K562 (cell line): Measurements from ENCODE around the gene ITSN1. TPM values are rescaled to one million over a fixed set of nuclear protein-coding genes. Genes with fewer than 3 reads are reported as not detected.
A peak's percentile ranks its signal among the peaks of the same experiment; 100 is the strongest.

Experiments used
- ARHGAP35 ChIP-seq: fragments of 450-650 bp; IDR thresholded peaks from 2 replicates; pipeline ENCODE4 v1.6.1; 2018; ENCODE audit not compliant: partially characterized antibody
- ATF1 ChIP-seq, 2 experiments: fragments of 450-650 bp in 1 of 2; IDR thresholded peaks; 2 replicates each; pipeline ENCODE4 v1.6.1; 2016; ENCODE audit warnings: missing compliant biosample characterization in 1 of 2, missing genetic modification characterization in 1 of 2
- C11orf30 ChIP-seq: fragments of 450-650 bp; IDR thresholded peaks from 2 replicates; pipeline ENCODE4 v1.6.1; 2016; ENCODE audit warnings: low read depth, mild to moderate bottlenecking
- CCAR2 ChIP-seq: fragments of 200-400 bp; formaldehyde crosslinking; IDR thresholded peaks from 2 replicates; pipeline ENCODE4 v1.6.1; 2017; ENCODE audit warnings: mild to moderate bottlenecking, low read depth, low read length
- HDAC6 ChIP-seq: IDR thresholded peaks from 2 replicates; pipeline ENCODE4 v1.6.1; 2012; ENCODE audit warnings: low read depth, mild to moderate bottlenecking, control low read depth, inconsistent platforms, low read length, moderate library complexity
- HIVEP1 ChIP-seq: fragments of 250-450 bp; sonication (Bioruptor Pico); IDR thresholded peaks from 2 replicates; pipeline ENCODE4 v1.4.0; 2020; ENCODE audit warnings: mild to moderate bottlenecking
- HOXB6 ChIP-seq: fragments of 250-450 bp; sonication (Bioruptor Pico); IDR thresholded peaks from 2 replicates; pipeline ENCODE4 v1.5.1; 2022; ENCODE audit warnings: mild to moderate bottlenecking, borderline replicate concordance
- JUN ChIP-seq, 2 experiments: sonication (generic) in 1 of 2; formaldehyde crosslinking in 1 of 2; IDR thresholded peaks; 2 replicates each; pipeline versions ENCODE4 v1.6.1 to v1.8.0; 2012 to 2022; ENCODE audit warnings: borderline replicate concordance in 2 of 2, mild to moderate bottlenecking in 2 of 2, improper control_type of control experiment in 1 of 2, low read depth in 1 of 2, low read length in 1 of 2, missing genetic modification reagents in 1 of 2
- KAT2B ChIP-seq: IDR thresholded peaks from one replicate; pipeline ENCODE4 v1.6.1; 2012; ENCODE audit warnings: low read depth, mild to moderate bottlenecking, control low read depth, inconsistent platforms, low read length, moderate library complexity
- MBD2 ChIP-seq: sonication (generic); IDR thresholded peaks from 2 replicates; pipeline ENCODE4 v1.6.1; 2016; ENCODE audit warnings: low read depth, borderline replicate concordance
- PHF20 ChIP-seq: fragments of 450-650 bp; IDR thresholded peaks from 2 replicates; pipeline ENCODE4 v1.6.1; 2018; ENCODE audit not compliant: partially characterized antibody
- RBM14 ChIP-seq: fragments of 200-400 bp; formaldehyde crosslinking; IDR thresholded peaks from 2 replicates; pipeline ENCODE4 v1.6.1; 2018; ENCODE audit warnings: low read depth, mild to moderate bottlenecking, low read length, moderate library complexity, borderline replicate concordance; ENCODE audit not compliant: insufficient read depth
- SMAD1 ChIP-seq: fragments of 150-350 bp; IDR thresholded peaks from 2 replicates; pipeline ENCODE4 v1.6.1; 2014; ENCODE audit warnings: low read length, low read depth; ENCODE audit not compliant: partially characterized antibody
- TAF1 ChIP-seq: IDR thresholded peaks from 2 replicates; pipeline ENCODE4 v1.6.1; 2011; ENCODE audit warnings: mild to moderate bottlenecking, low read length, moderate library complexity; ENCODE audit not compliant: insufficient read depth, control insufficient read depth, severe bottlenecking; ENCODE audit errors: extremely low read depth
- TARDBP ChIP-seq: fragments of 450-650 bp; IDR thresholded peaks from 2 replicates; pipeline ENCODE4 v1.6.1; 2016
- ZBTB7A ChIP-seq: IDR thresholded peaks from 2 replicates; pipeline ENCODE4 v1.6.1; 2011; ENCODE audit warnings: low read depth, mild to moderate bottlenecking, low read length, moderate library complexity, borderline replicate concordance; ENCODE audit not compliant: control insufficient read depth
- ZEB2 ChIP-seq: fragments of 450-650 bp; IDR thresholded peaks from 2 replicates; pipeline ENCODE4 v1.6.1; 2016
- ZNF175 ChIP-seq: fragments of 200-800 bp; sonication (Bioruptor generic); IDR thresholded peaks from 2 replicates; pipeline ENCODE4 v1.6.1; 2016; ENCODE audit warnings: low read depth, mild to moderate bottlenecking, missing genetic modification characterization, missing compliant biosample characterization
- polyA plus RNA-seq, 8 experiments: library from polyadenylated mRNA; depleted of rRNA in 4 of 8; stranded (reverse) in 5 of 8; unstranded in 3 of 8; fragments of >200 nt; fragmentation: Nextera tagmentation in 2 of 8; fragmentation: Illumina TruSeq in 1 of 8; extraction: Ambion mirVana in 2 of 8; extraction: Trizol in 1 of 8; gene quantifications; 2 replicates each; pipeline versions ENCODE4 v1.2.1 to v1.2.3, GENCODE V29; 2011 to 2014; ENCODE audit warnings: inconsistent platforms in 1 of 8, missing spikeins in 1 of 8
- total RNA-seq, 7 experiments: library from RNA; depleted of rRNA in 6 of 7; stranded (reverse); fragments of >200 nt in 6 of 7; fragmentation: Illumina TruSeq in 2 of 7; extraction: Trizol in 2 of 7; gene quantifications; 2 replicates each; pipeline versions ENCODE4 v1.2.1 to v1.2.3, GENCODE V29; 2011 to 2021; ENCODE audit warnings: low replicate concordance in 1 of 7
- TF ChIP-seq, protein P1 (sequence below): sonication (generic); formaldehyde crosslinking; IDR thresholded peaks from 2 replicates; pipeline ENCODE4 v1.8.0; 2023; ENCODE audit warnings: missing genetic modification reagents, mild to moderate bottlenecking, borderline replicate concordance
- TF ChIP-seq, protein P2 (sequence below): fragments of 150-350 bp; conservative IDR thresholded peaks from 2 replicates; pipeline ENCODE4 v1.6.1; 2014; ENCODE audit warnings: low read length

Gene ITSN1
- total and polyA plus RNA-seq, 9 of the 15 experiments (the other 6 are each of a cell fraction or from before 2014, with no cell fraction given) = 1.1 to 12.6 (median 4.8) TPM

DNA sequence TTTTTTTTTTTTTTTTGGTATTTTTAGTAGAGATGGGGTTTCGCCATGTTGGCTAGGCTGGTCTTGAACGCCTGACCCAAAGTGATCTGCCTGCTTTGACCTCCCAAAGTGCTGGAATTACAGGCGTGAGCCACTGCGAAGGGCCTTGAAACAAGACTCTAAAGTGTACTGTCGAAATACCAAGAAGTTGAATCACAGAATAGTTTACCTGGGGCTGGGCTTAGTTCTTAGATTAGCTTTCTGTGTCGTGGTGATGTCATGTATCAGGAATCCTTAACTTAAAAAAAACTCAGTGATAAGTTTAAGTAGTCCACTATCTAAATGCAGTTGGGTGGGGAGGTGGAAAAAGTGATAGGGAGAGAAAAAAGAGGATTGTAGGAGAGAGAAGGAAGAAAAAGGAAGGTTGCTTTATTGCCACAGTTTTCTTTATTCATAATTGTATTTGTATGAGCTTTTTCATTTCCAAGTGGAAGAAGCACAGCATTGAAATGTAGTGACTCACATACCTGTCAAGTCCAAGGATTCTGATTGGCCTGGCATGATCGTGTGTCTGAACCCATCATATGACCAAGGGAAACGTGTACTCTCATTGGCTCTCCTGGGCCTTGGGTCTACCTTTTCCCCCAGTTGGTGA is 13.4 kb downstream of the ITSN1 start (continued):
- TF ChIP-seq, protein P1, sequence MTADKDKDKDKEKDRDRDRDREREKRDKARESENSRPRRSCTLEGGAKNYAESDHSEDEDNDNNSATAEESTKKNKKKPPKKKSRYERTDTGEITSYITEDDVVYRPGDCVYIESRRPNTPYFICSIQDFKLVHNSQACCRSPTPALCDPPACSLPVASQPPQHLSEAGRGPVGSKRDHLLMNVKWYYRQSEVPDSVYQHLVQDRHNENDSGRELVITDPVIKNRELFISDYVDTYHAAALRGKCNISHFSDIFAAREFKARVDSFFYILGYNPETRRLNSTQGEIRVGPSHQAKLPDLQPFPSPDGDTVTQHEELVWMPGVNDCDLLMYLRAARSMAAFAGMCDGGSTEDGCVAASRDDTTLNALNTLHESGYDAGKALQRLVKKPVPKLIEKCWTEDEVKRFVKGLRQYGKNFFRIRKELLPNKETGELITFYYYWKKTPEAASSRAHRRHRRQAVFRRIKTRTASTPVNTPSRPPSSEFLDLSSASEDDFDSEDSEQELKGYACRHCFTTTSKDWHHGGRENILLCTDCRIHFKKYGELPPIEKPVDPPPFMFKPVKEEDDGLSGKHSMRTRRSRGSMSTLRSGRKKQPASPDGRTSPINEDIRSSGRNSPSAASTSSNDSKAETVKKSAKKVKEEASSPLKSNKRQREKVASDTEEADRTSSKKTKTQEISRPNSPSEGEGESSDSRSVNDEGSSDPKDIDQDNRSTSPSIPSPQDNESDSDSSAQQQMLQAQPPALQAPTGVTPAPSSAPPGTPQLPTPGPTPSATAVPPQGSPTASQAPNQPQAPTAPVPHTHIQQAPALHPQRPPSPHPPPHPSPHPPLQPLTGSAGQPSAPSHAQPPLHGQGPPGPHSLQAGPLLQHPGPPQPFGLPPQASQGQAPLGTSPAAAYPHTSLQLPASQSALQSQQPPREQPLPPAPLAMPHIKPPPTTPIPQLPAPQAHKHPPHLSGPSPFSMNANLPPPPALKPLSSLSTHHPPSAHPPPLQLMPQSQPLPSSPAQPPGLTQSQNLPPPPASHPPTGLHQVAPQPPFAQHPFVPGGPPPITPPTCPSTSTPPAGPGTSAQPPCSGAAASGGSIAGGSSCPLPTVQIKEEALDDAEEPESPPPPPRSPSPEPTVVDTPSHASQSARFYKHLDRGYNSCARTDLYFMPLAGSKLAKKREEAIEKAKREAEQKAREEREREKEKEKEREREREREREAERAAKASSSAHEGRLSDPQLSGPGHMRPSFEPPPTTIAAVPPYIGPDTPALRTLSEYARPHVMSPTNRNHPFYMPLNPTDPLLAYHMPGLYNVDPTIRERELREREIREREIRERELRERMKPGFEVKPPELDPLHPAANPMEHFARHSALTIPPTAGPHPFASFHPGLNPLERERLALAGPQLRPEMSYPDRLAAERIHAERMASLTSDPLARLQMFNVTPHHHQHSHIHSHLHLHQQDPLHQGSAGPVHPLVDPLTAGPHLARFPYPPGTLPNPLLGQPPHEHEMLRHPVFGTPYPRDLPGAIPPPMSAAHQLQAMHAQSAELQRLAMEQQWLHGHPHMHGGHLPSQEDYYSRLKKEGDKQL (CRISPR knock-in tag) = no peak
- no peak for TF ChIP-seq C11orf30
- no peak for TF ChIP-seq PHF20
- TF ChIP-seq ATF1 (CRISPR knock-in tag; IDR thresholded peaks at IDR 0.05) = no peak
- peak; percentile 42 for TF ChIP-seq ATF1 (tag; IDR thresholded peaks at IDR 0.05)
- TF ChIP-seq CCAR2 = no peak
- TF ChIP-seq SMAD1 = no peak
- TF ChIP-seq ZEB2 = peak; percentile 47
- no peak for TF ChIP-seq TARDBP
- no peak for TF ChIP-seq HOXB6 (CRISPR knock-in tag)
- no peak for TF ChIP-seq ZBTB7A
- TF ChIP-seq MBD2 = no peak
- no peak for TF ChIP-seq HDAC6
- TF ChIP-seq, protein P2, sequence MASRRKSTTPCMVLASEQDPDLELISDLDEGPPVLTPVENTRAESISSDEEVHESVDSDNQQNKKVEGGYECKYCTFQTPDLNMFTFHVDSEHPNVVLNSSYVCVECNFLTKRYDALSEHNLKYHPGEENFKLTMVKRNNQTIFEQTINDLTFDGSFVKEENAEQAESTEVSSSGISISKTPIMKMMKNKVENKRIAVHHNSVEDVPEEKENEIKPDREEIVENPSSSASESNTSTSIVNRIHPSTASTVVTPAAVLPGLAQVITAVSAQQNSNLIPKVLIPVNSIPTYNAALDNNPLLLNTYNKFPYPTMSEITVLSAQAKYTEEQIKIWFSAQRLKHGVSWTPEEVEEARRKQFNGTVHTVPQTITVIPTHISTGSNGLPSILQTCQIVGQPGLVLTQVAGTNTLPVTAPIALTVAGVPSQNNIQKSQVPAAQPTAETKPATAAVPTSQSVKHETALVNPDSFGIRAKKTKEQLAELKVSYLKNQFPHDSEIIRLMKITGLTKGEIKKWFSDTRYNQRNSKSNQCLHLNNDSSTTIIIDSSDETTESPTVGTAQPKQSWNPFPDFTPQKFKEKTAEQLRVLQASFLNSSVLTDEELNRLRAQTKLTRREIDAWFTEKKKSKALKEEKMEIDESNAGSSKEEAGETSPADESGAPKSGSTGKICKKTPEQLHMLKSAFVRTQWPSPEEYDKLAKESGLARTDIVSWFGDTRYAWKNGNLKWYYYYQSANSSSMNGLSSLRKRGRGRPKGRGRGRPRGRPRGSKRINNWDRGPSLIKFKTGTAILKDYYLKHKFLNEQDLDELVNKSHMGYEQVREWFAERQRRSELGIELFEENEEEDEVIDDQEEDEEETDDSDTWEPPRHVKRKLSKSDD = no peak
- no peak for TF ChIP-seq HIVEP1 (CRISPR knock-in tag)
- TF ChIP-seq ZNF175 (CRISPR knock-in tag) = no peak
- no peak for TF ChIP-seq TAF1
- TF ChIP-seq RBM14 = no peak
- no peak for TF ChIP-seq KAT2B
- TF ChIP-seq ARHGAP35 = no peak
- TF ChIP-seq JUN (IDR thresholded peaks at IDR 0.05; ENCODE audit: borderline replicate concordance, low read depth, low read length) = peak; percentile 81
- TF ChIP-seq JUN (CRISPR knock-in tag; IDR thresholded peaks at IDR 0.05; ENCODE audit: borderline replicate concordance) = no peak
